IMR-90 (cell line): ENCODE data around the gene PBX3. TPM values are rescaled to one million over a fixed set of nuclear protein-coding genes. Genes with fewer than 3 reads are reported as not detected.

Experiments used
- ATAC-seq: fragments of 200-7000 bp; cut with Tn5 transposase; 2 replicates; pipeline ENCODE4 v1.9.1; 2020; ENCODE audit warnings: low read depth, mild to moderate bottlenecking, moderate library complexity
- BruUV-seq: library from RNA; stranded (reverse); fragments of 400-500 nt; replicated peaks from 2 replicates; lab custom pipeline; 2021; lab: Mats Ljungman, UMichigan
- CTCF ChIA-PET: fragments of 300-600 bp; formaldehyde crosslinking; extraction: SDS; loops from one replicate; lab custom pipeline; 2021; ENCODE audit warnings: antibody characterized with exemption; lab: Yijun Ruan, JAX
- POLR2A ChIA-PET: fragments of 300-600 bp; sonication (Branson Sonifier 250); formaldehyde crosslinking; loops from one replicate; lab custom pipeline; 2022; ENCODE audit warnings: antibody characterized with exemption; ENCODE audit not compliant: unreplicated experiment; lab: Charles Lee
- DNase-seq: peaks from one replicate; pipeline ENCODE4 v3.0.0; 2013
- H2AFZ ChIP-seq: replicated peaks from 2 replicates; pipeline ENCODE3; 2013; ENCODE audit warnings: low read length, mild to moderate bottlenecking; ENCODE audit not compliant: poor library complexity
- H2AK5ac ChIP-seq: 2 replicates; pipeline ENCODE4 v1.6.1; 2013; ENCODE audit warnings: low read depth, low read length, inconsistent platforms
- H2AK9ac ChIP-seq: replicated peaks from 2 replicates; pipeline ENCODE3; 2013; ENCODE audit warnings: mild to moderate bottlenecking, low read depth, low read length, moderate library complexity; ENCODE audit not compliant: poor library complexity
- H2BK120ac ChIP-seq: 2 replicates; pipeline ENCODE4 v1.6.1; 2013; ENCODE audit warnings: low read depth, low read length, inconsistent platforms
- H2BK15ac ChIP-seq: 3 replicates; pipeline ENCODE4 v1.6.1; 2013; ENCODE audit warnings: low read depth, low read length, inconsistent platforms
- H2BK20ac ChIP-seq: 2 replicates; pipeline ENCODE4 v1.6.1; 2013; ENCODE audit warnings: low read depth, mild to moderate bottlenecking, inconsistent platforms, low read length, moderate library complexity
- H2BK5ac ChIP-seq: 2 replicates; pipeline ENCODE4 v1.6.1; 2013; ENCODE audit warnings: mild to moderate bottlenecking, low read depth, low read length, inconsistent platforms; ENCODE audit not compliant: poor library complexity, severe bottlenecking
- H3K14ac ChIP-seq: replicated peaks from 2 replicates; pipeline ENCODE4 v1.6.1; 2013; ENCODE audit warnings: low read depth, low read length, inconsistent platforms
- H3K18ac ChIP-seq: 2 replicates; pipeline ENCODE4 v1.6.1; 2013; ENCODE audit warnings: low read depth, low read length, control low read depth
- H3K23ac ChIP-seq: 2 replicates; pipeline ENCODE4 v1.6.1; 2013; ENCODE audit warnings: low read depth, low read length, inconsistent platforms
- H3K27ac ChIP-seq: 2 replicates; pipeline ENCODE4 v1.5.1; 2013; ENCODE audit warnings: mild to moderate bottlenecking, control low read depth, low read length; ENCODE audit not compliant: insufficient read depth
- H3K27me3 ChIP-seq: 2 replicates; pipeline ENCODE4 v1.6.1; 2013; ENCODE audit warnings: low read length; ENCODE audit not compliant: control insufficient read depth, insufficient read depth
- H3K36me3 ChIP-seq: 2 replicates; pipeline ENCODE4 v1.6.1; 2013; ENCODE audit warnings: low read length, mixed read lengths; ENCODE audit not compliant: control insufficient read depth, insufficient read depth
- H3K4ac ChIP-seq: 2 replicates; pipeline ENCODE4 v1.6.1; 2013; ENCODE audit warnings: low read depth, low read length, inconsistent platforms
- H3K4me1 ChIP-seq: 2 replicates; pipeline ENCODE4 v1.6.1; 2013; ENCODE audit warnings: low read length, mixed read lengths; ENCODE audit not compliant: control insufficient read depth, insufficient read depth
- H3K4me2 ChIP-seq: 2 replicates; pipeline ENCODE4 v1.6.1; 2013; ENCODE audit warnings: low read depth, mild to moderate bottlenecking, control low read depth, low read length, moderate library complexity
- H3K4me3 ChIP-seq: 2 replicates; pipeline ENCODE4 v1.5.1; 2013; ENCODE audit warnings: low read depth, mild to moderate bottlenecking, control low read depth, low read length, moderate library complexity; ENCODE audit not compliant: insufficient read depth
- H3K56ac ChIP-seq: 2 replicates; pipeline ENCODE4 v1.6.1; 2013; ENCODE audit warnings: low read length, inconsistent platforms; ENCODE audit not compliant: insufficient read depth; ENCODE audit errors: extremely low read depth
- H3K79me1 ChIP-seq, 2 experiments: 2 replicates each; pipeline ENCODE4 v1.6.1; 2013; ENCODE audit warnings: low read length in 2 of 2, inconsistent platforms in 1 of 2, low read depth in 1 of 2
- H3K9ac ChIP-seq: 2 replicates; pipeline ENCODE4 v1.6.1; 2013; ENCODE audit warnings: low read depth, low read length, control low read depth
- H3K9me1 ChIP-seq: 2 replicates; pipeline ENCODE4 v1.6.1; 2013; ENCODE audit warnings: low read length, inconsistent platforms; ENCODE audit not compliant: insufficient read depth
- H3K9me3 ChIP-seq: 2 replicates; pipeline ENCODE4 v1.6.1; 2013; ENCODE audit warnings: low read length; ENCODE audit not compliant: control insufficient read depth, insufficient read depth
- H4K20me1 ChIP-seq: 2 replicates; pipeline ENCODE4 v1.6.1; 2013; ENCODE audit warnings: low read length, inconsistent platforms; ENCODE audit not compliant: insufficient read depth
- H4K5ac ChIP-seq: 2 replicates; pipeline ENCODE4 v1.6.1; 2013; ENCODE audit warnings: mild to moderate bottlenecking, low read depth, low read length, control low read depth
- H4K8ac ChIP-seq, 2 experiments: 2 replicates each; pipeline ENCODE4 v1.6.1; 2013; ENCODE audit warnings: low read depth in 2 of 2, low read length in 2 of 2, control low read depth in 1 of 2, inconsistent platforms in 1 of 2
- H4K91ac ChIP-seq: 2 replicates; pipeline ENCODE4 v1.6.1; 2013; ENCODE audit warnings: low read depth, low read length, inconsistent platforms; ENCODE audit not compliant: insufficient read depth
- CEBPB ChIP-seq: IDR thresholded peaks from 2 replicates; pipeline ENCODE4 v1.6.1; 2012; ENCODE audit warnings: low read depth, low read length, improper control_type of control experiment
- FOS ChIP-seq: fragments of 150-350 bp; IDR thresholded peaks from 2 replicates; pipeline ENCODE4 v1.6.1; 2016; ENCODE audit warnings: low read depth, low read length
- WGBS, 2 experiments: methylation state at CpG; one replicate each; pipeline versions ENCODE4 v1.1.5 to v1.1.7; 2013; ENCODE audit warnings: missing lambda C conversion rate in 2 of 2; ENCODE audit not compliant: insufficient read length in 1 of 2; ENCODE audit errors: extremely low coverage in 2 of 2; 5-methylcytosine and 5-hydroxymethylcytosine counted together
- dilution Hi-C: fragments of 300-500 bp; cut with HindIII; formaldehyde crosslinking; loops from one replicate; pipeline ENCODE4 v1.14.3; 2018; ENCODE audit warnings: low sequenced_read_pairs; ENCODE audit not compliant: unreplicated experiment
- in situ Hi-C: fragments of 300-500 bp; cut with MboI; formaldehyde crosslinking; loops from 3 replicates; pipeline ENCODE4 v1.14.3; 2019; ENCODE audit warnings: low sequenced_read_pairs, inconsistent platforms, mixed read lengths
- intact Hi-C: fragments of 100-400 bp; cut with micrococcal nuclease; formaldehyde crosslinking; loops from 2 replicates; pipeline ENCODE4 v1.10.0; 2022
- polyA plus RNA-seq, 3 experiments: library from polyadenylated mRNA; depleted of rRNA; stranded (reverse); fragments of >200 nt; gene quantifications; 2 replicates each; pipeline ENCODE4 v1.2.3, GENCODE V29; 2012; ENCODE audit warnings: low replicate concordance in 1 of 3
- total RNA-seq: library from RNA; depleted of rRNA; stranded (reverse); fragments of >200 nt; gene quantifications from 2 replicates; pipeline ENCODE4 v1.2.3, GENCODE V29; 2012

Gene PBX3
- total and polyA plus RNA-seq, 2 of the 4 experiments (the other 2 are of a cell fraction) = 12.0 to 15.6 TPM

GRCh38 chr9:125845271-125845808 lies 98.2 kb downstream of the PBX3 start:
- no peak overlapping the region; a peak in 1 of 4 replicates for H4K8ac ChIP-seq
- H3K9me1 ChIP-seq = peaks cover 2% of the 10 kb centered on the region
- CTCF ChIA-PET = interaction anchor here (0.7 kb wide), 1 partner anchor 512 kb away, joined by 3 read pairs; no protein-coding TSS in a partner anchor

More at GRCh38 chr9:125845271-125845808, 98.2 kb downstream of the PBX3 start:
- H3K36me3 ChIP-seq = no peaks in the 10 kb centered on the region
- no peaks in the 10 kb centered on the region; the same call in 1 of the 2 replicates for H4K20me1 ChIP-seq
- H2BK15ac ChIP-seq = no peak overlapping the region
- H3K9me3 ChIP-seq = no peaks in the 10 kb centered on the region
- no peak overlapping the region for H2AK9ac ChIP-seq
- H3K56ac ChIP-seq = no peak overlapping the region
- peaks cover 33 to 36% of the 10 kb centered on the region in 2 experiments for H3K79me1 ChIP-seq
- no peak overlapping the region for H4K91ac ChIP-seq
- no peak overlapping the region for H3K27ac ChIP-seq
- no peak overlapping the region for H3K4me3 ChIP-seq
- no peak overlapping the region for H2BK20ac ChIP-seq
- no peak overlapping the region for H3K23ac ChIP-seq
- no TSS peak for BruUV-seq
- DNase-seq = no peak
- no peaks in the 10 kb centered on the region for H3K4me1 ChIP-seq
- in situ Hi-C loops (no loop called here), dilution Hi-C loops (no loop called here), intact Hi-C loops (no loop called here)
- POLR2A ChIA-PET = no interaction called here
- TF ChIP-seq FOS (no peak), CEBPB (peak; percentile 48; the same call in 1 of the 2 replicates)
- H3K27me3 ChIP-seq = no peaks in the 10 kb centered on the region
- no peak overlapping the region for H3K18ac ChIP-seq
- ATAC-seq = no peak
- no peak overlapping the region for H2BK120ac ChIP-seq
- H3K4me2 ChIP-seq = no peak overlapping the region
- no peak overlapping the region for H2AK5ac ChIP-seq
- H3K14ac ChIP-seq = no peak overlapping the region
- no peak overlapping the region for H2AFZ ChIP-seq
- no peak overlapping the region for H4K5ac ChIP-seq
- H2BK5ac ChIP-seq = no peak overlapping the region
- H3K9ac ChIP-seq = no peak overlapping the region
- no peak overlapping the region for H3K4ac ChIP-seq
- WGBS, 2 experiments = no CpG with 5 or more reads among the region's 5 CpGs
